ENCODE measurements around the gene CFAP92. TPM values are rescaled to one million over a fixed set of nuclear protein-coding genes. Genes with fewer than 3 reads are reported as not detected.

CFAP92 gene
- total and polyA plus RNA-seq, 11 donors = 0.12 to 1.8 (median 0.36) TPM; not detected in 3

DNA sequence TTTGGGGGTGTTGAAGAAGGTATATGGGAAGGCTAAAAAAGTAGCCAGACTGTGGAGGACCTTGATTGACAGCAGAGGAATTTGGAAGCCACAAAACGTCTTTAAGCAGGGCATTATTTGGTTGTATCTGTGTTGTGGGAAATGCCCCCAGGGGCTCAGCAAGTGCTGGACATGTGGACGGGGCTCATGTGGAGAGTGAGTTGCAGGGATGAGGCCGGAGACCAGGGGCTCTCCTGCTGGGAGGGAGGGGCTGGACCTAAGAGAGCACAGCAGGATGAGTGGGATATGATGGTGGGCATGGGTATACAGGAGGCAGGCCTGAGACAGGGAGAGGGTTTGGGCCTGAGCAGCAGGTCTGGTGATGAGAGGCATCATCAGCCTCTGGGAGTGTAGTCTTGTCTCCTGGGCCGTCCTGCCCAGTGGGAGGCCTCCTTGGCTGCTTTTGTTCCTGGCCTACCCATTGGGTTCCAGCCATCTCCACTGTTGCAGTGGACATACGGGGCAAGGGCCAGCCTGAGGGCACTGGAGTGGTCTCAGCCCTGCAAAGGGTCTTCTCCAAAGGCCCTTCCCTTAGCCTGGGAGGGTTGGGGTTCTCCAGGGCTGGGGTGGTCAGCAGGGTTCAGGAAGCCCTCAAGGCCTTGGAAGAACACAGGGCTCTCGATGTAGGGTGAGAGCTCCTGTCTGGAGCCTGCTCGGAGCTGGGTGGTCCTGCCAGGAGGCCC lies 86.9 kb downstream of the CFAP92 start:
- WGBS, 4 donors = 59 to 89% (median 80%) methylated on average over 3 to 7 of the region's 7 CpGs
- Histone ChIP-seq H3K27me3 (no peaks in the 10 kb centered on the region), H3K4me3 (no peak overlapping the region), H3K4me1 (peaks cover 0 to 16% (median 0%) of the 10 kb centered on the region in 12 donors), H3K9me3 (no peaks in the 10 kb centered on the region), H3K36me3 (peaks cover 0 to 100% (median 99%) of the 10 kb centered on the region in 9 donors), H3K27ac (no peak overlapping the region)
- no peak for DNase-seq
- intact Hi-C loops (cut with DNase I) = no loop called here
- ATAC-seq = no peak
- TF ChIP-seq CTCF (IDR thresholded peaks at IDR 0.05) = no peak
- no peak for TF ChIP-seq POLR2A (IDR thresholded peaks at IDR 0.05)

- ATAC-seq (no peak), DNase-seq (no peak)
- peaks cover 0 to 100% (median 99%) of the 10 kb centered on the region in 9 donors for H3K36me3 ChIP-seq
- H3K27ac ChIP-seq = no peak overlapping the region
- H3K4me3 ChIP-seq = no peak overlapping the region
- 89 to 94% (median 91%) methylated on average over 19 to 25 of the region's 25 CpGs for WGBS, 4 donors
- no peaks in the 10 kb centered on the region for H3K9me3 ChIP-seq
- no peaks in the 10 kb centered on the region for H3K27me3 ChIP-seq
- peaks cover 0 to 8% (median 0%) of the 10 kb centered on the region in 12 donors for H3K4me1 ChIP-seq
- intact Hi-C loops (cut with DNase I) = no loop called here
- TF ChIP-seq CTCF (IDR thresholded peaks at IDR 0.05) (no peak), POLR2A (IDR thresholded peaks at IDR 0.05) (no peak)
Measured at GRCh38 chr3:128906031-128906803, 87.7 kb downstream of the CFAP92 start.

DNA sequence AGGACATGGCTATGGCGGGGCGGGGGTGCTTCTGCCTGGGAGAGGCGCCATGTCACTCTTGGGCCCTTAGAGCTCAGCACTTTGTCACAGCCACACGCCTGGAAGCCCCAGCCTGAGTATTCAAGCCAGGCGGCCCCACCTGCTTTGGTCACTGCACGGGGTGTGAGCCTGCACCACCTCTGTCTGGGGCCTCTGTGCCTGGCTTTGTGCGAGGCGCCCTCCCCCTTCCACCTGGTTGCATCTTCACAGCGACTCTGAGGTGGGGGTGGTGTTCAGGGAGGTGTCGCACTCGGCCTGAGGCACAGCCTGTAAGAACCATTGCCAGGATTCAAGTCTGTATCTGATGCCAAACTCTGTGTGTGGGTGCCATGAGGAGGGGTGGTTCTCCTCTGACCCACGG lies 90.4 kb downstream of the CFAP92 start:
- Histone ChIP-seq H3K9me3 (no peaks in the 10 kb centered on the region), H3K4me3 (no peak overlapping the region), H3K27ac (no peak overlapping the region), H3K4me1 (no peaks in the 10 kb centered on the region), H3K36me3 (peaks cover 0 to 100% (median 98%) of the 10 kb centered on the region in 9 donors), H3K27me3 (no peaks in the 10 kb centered on the region)
- ATAC-seq (no peak), DNase-seq (no peak)
- TF ChIP-seq POLR2A (IDR thresholded peaks at IDR 0.05) (no peak), CTCF (IDR thresholded peaks at IDR 0.05) (no peak)
- intact Hi-C loops (cut with DNase I) = no loop called here
- WGBS, 4 donors = 86 to 93% (median 92%) methylated on average over 3 to 12 of the region's 12 CpGs

- Histone ChIP-seq H3K4me3 (no peak overlapping the region), H3K36me3 (peaks cover 0 to 100% (median 98%) of the 10 kb centered on the region in 9 donors), H3K9me3 (no peaks in the 10 kb centered on the region), H3K27ac (no peak overlapping the region), H3K4me1 (peaks cover 0 to 5% (median 0%) of the 10 kb centered on the region in 12 donors), H3K27me3 (no peaks in the 10 kb centered on the region)
- WGBS, 4 donors = 95 to 100% (median 96%) methylated on average over 5 to 9 of the region's 9 CpGs
- ATAC-seq (no peak), DNase-seq (no peak)
- TF ChIP-seq POLR2A (IDR thresholded peaks at IDR 0.05) (no peak), CTCF (IDR thresholded peaks at IDR 0.05) (no peak)
- intact Hi-C loops (cut with DNase I) = no loop called here
Measured at GRCh38 chr3:128902426-128902825, 91.5 kb downstream of the CFAP92 start.

All from heart left ventricle (tissue), 16 donors.